GM23338 (cell line): Measurements from ENCODE around the gene IGSF1. TPM values are rescaled to one million over a fixed set of nuclear protein-coding genes. Genes with fewer than 3 reads are reported as not detected.

ENCODE experiments used
- ATAC-seq: fragments of 200-7000 bp; cut with Tn5 transposase; 3 replicates; pipeline ENCODE4 v1.9.1; 2020
- DNase-seq: peaks from one replicate; pipeline ENCODE4 v3.0.0-alpha.2; 2015; ENCODE audit warnings: low spot score
- H2AFZ ChIP-seq: fragments of 200-600 bp; sonication (generic); 2 replicates; pipeline ENCODE4 v1.8.0; 2016; ENCODE audit warnings: antibody characterized with exemption, mild to moderate bottlenecking, moderate library complexity
- H3F3A ChIP-seq: fragments of 200-600 bp; sonication (generic); replicated peaks from 2 replicates; pipeline ENCODE4 v1.8.0; 2017; ENCODE audit warnings: antibody characterized with exemption, mixed run types, low read depth
- H3K27ac ChIP-seq: fragments of 200-600 bp; sonication (generic); 2 replicates; pipeline ENCODE4 v1.6.1; 2016; ENCODE audit warnings: low read depth
- H3K27me3 ChIP-seq: fragments of 200-600 bp; sonication (generic); 2 replicates; pipeline ENCODE4 v1.8.0; 2016; ENCODE audit warnings: mild to moderate bottlenecking, mixed run types, moderate library complexity; ENCODE audit not compliant: insufficient read depth
- H3K36me3 ChIP-seq: fragments of 200-600 bp; sonication (generic); 2 replicates; pipeline ENCODE4 v1.8.0; 2016; ENCODE audit warnings: mild to moderate bottlenecking; ENCODE audit not compliant: insufficient read depth
- H3K4me1 ChIP-seq: fragments of 200-600 bp; sonication (generic); 2 replicates; pipeline ENCODE4 v1.8.0; 2016; ENCODE audit warnings: mild to moderate bottlenecking, moderate library complexity; ENCODE audit not compliant: insufficient read depth
- H3K4me2 ChIP-seq: fragments of 200-600 bp; sonication (generic); 2 replicates; pipeline ENCODE4 v1.7.1; 2017; ENCODE audit warnings: mixed run types
- H3K4me3 ChIP-seq: fragments of 200-600 bp; sonication (generic); 2 replicates; pipeline ENCODE4 v1.6.1; 2016; ENCODE audit warnings: mixed run types
- H3K79me2 ChIP-seq: fragments of 200-600 bp; sonication (generic); replicated peaks from 2 replicates; pipeline ENCODE4 v1.8.0; 2017; ENCODE audit warnings: mild to moderate bottlenecking; ENCODE audit not compliant: insufficient read depth
- H3K9me2 ChIP-seq: fragments of 200-600 bp; sonication (generic); 2 replicates; pipeline ENCODE4 v1.8.0; 2017; ENCODE audit not compliant: insufficient read depth
- H4K20me1 ChIP-seq: fragments of 200-600 bp; sonication (generic); replicated peaks from 2 replicates; pipeline ENCODE4 v1.8.0; 2017; ENCODE audit warnings: mild to moderate bottlenecking; ENCODE audit not compliant: insufficient read depth
- H3K27ac Mint-ChIP-seq: 2 replicates; pipeline ENCODE4 v1.8.0; 2020; ENCODE audit warnings: inconsistent platforms, mild to moderate bottlenecking, moderate library complexity, mixed read lengths
- H3K27me3 Mint-ChIP-seq: 3 replicates; pipeline ENCODE4 v1.8.0; 2022; ENCODE audit warnings: low read depth, mild to moderate bottlenecking, moderate library complexity, mixed read lengths, inconsistent platforms; ENCODE audit not compliant: insufficient read depth, poor library complexity
- H3K36me3 Mint-ChIP-seq: 3 replicates; pipeline ENCODE4 v1.8.0; 2021; ENCODE audit warnings: low read depth, mild to moderate bottlenecking, inconsistent platforms, moderate library complexity, mixed read lengths
- H3K4me1 Mint-ChIP-seq: 3 replicates; pipeline ENCODE4 v1.8.0; 2020; ENCODE audit warnings: mild to moderate bottlenecking, inconsistent platforms, mixed read lengths
- H3K4me3 Mint-ChIP-seq: 3 replicates; pipeline ENCODE4 v1.8.0; 2021; ENCODE audit warnings: moderate library complexity, mild to moderate bottlenecking, inconsistent platforms, mixed read lengths
- H3K9me3 Mint-ChIP-seq: 3 replicates; pipeline ENCODE4 v1.8.0; 2020; ENCODE audit warnings: moderate library complexity, mild to moderate bottlenecking, inconsistent platforms, mixed read lengths
- CREB1 ChIP-seq: fragments of 250-450 bp; sonication (Bioruptor Pico); IDR thresholded peaks from 2 replicates; pipeline ENCODE4 v1.5.0; 2020; ENCODE audit warnings: low read depth, mild to moderate bottlenecking, moderate library complexity
- CTCF ChIP-seq, 2 experiments: fragments of 200-600 bp in 1 of 2; sonication (generic) in 1 of 2; conservative IDR thresholded peaks; 2 replicates each; pipeline versions ENCODE4 v1.5.1 to v1.6.1; 2016 to 2017; ENCODE audit warnings: antibody characterized with exemption in 2 of 2, low read depth in 2 of 2, mild to moderate bottlenecking in 2 of 2, moderate library complexity in 1 of 2
- ETS1 ChIP-seq: IDR thresholded peaks from 2 replicates; pipeline ENCODE4 v1.6.1; 2016; ENCODE audit warnings: antibody characterized with exemption
- EZH2 ChIP-seq: fragments of 200-600 bp; sonication (generic); IDR thresholded peaks from one replicate; pipeline ENCODE4 v1.8.0; 2017; ENCODE audit warnings: antibody characterized with exemption, mild to moderate bottlenecking, low read depth; ENCODE audit not compliant: unreplicated experiment
- EZH2phosphoT487 ChIP-seq: fragments of 200-600 bp; sonication (generic); IDR thresholded peaks from one replicate; pipeline ENCODE4 v1.8.1; 2018; ENCODE audit warnings: antibody characterized with exemption; ENCODE audit not compliant: unreplicated experiment
- JUNB ChIP-seq: IDR thresholded peaks from one replicate; pipeline ENCODE4 v1.6.1; 2016; ENCODE audit warnings: antibody characterized with exemption; ENCODE audit not compliant: unreplicated experiment
- NANOG ChIP-seq: IDR thresholded peaks from 2 replicates; pipeline ENCODE4 v1.6.1; 2016; ENCODE audit warnings: antibody characterized with exemption, borderline replicate concordance
- POLR2AphosphoS5 ChIP-seq: IDR thresholded peaks from 2 replicates; pipeline ENCODE4 v1.6.1; 2016; ENCODE audit warnings: antibody characterized with exemption, low read depth
- REST ChIP-seq: IDR thresholded peaks from one replicate; pipeline ENCODE4 v1.6.1; 2018; ENCODE audit warnings: antibody characterized with exemption; ENCODE audit not compliant: unreplicated experiment
- STAT1 ChIP-seq: IDR thresholded peaks from one replicate; pipeline ENCODE4 v1.6.1; 2016; ENCODE audit warnings: antibody characterized with exemption; ENCODE audit not compliant: unreplicated experiment
- ZNF114 ChIP-seq: fragments of 250-450 bp; sonication (Bioruptor Pico); IDR thresholded peaks from 2 replicates; pipeline ENCODE4 v1.5.0; 2020; ENCODE audit warnings: mild to moderate bottlenecking, moderate library complexity
- ZNF331 ChIP-seq: fragments of 250-450 bp; sonication (Bioruptor Pico); IDR thresholded peaks from 2 replicates; pipeline ENCODE4 v1.5.0; 2020; ENCODE audit warnings: low read depth, mild to moderate bottlenecking, moderate library complexity
- ZNF462 ChIP-seq: fragments of 250-450 bp; sonication (Bioruptor Pico); IDR thresholded peaks from 2 replicates; pipeline ENCODE4 v1.5.0; 2020; ENCODE audit warnings: mild to moderate bottlenecking, moderate library complexity
- polyA plus RNA-seq: library from polyadenylated mRNA; unstranded; fragments of >200 nt; fragmentation: Nextera tagmentation; extraction: Ambion mirVana; gene quantifications from 2 replicates; pipeline ENCODE4 v1.2.1, GENCODE V29; 2016
- total RNA-seq: library from RNA; depleted of rRNA; stranded (reverse); fragments of >200 nt; shearing (Covaris generic); gene quantifications from 2 replicates; pipeline ENCODE4 v1.2.3, GENCODE V29; 2014

The IGSF1 gene
- total and polyA plus RNA-seq, 2 experiments from 2014 or later: 12.8 to 19.5 TPM

- Mint-ChIP-seq H3K27me3 (no peaks in the 10 kb centered on the region), H3K4me1 (peaks cover 7% of the 10 kb centered on the region; the same call in 2 of the 3 replicates), H3K36me3 (no peaks in the 10 kb centered on the region), H3K4me3 (no peak overlapping the region), H3K9me3 (no peaks in the 10 kb centered on the region), H3K27ac (no peak overlapping the region)
- ATAC-seq: no peak
- H3K36me3 ChIP-seq: no peaks in the 10 kb centered on the region
- H3K4me1 ChIP-seq: no peaks in the 10 kb centered on the region
- no peak overlapping the region for H3K4me3 ChIP-seq
- TF ChIP-seq ZNF114 (CRISPR knock-in tag) (no peak), ZNF462 (CRISPR knock-in tag) (no peak), EZH2phosphoT487 (no peak), STAT1 (no peak), ZNF331 (CRISPR knock-in tag) (no peak), CREB1 (CRISPR knock-in tag) (no peak), EZH2 (no peak), ETS1 (no peak), CTCF (conservative IDR thresholded peaks at IDR 0.05; ENCODE audit: low read depth in 2 of 2) (no peak), REST (no peak), POLR2AphosphoS5 (no peak), JUNB (no peak), NANOG (no peak)
- no peaks in the 10 kb centered on the region for H3K79me2 ChIP-seq
- H3K27me3 ChIP-seq: no peaks in the 10 kb centered on the region
- no peaks in the 10 kb centered on the region for H3F3A ChIP-seq
- no peak overlapping the region for H2AFZ ChIP-seq
- H3K27ac ChIP-seq: no peak overlapping the region
- no peak for DNase-seq
- no peaks in the 10 kb centered on the region for H3K9me2 ChIP-seq
- H4K20me1 ChIP-seq: no peaks in the 10 kb centered on the region
- H3K4me2 ChIP-seq: no peak overlapping the region
Measured at GRCh38 chrX:131317326-131317725, 28.2 kb upstream of the IGSF1 start.
